Astrocyte (in vitro differentiated cells and primary cell): ENCODE results near the gene PDSS2.

Experiments used
- CTCF ChIP-seq: IDR thresholded peaks from 2 replicates; pipeline ENCODE4 v1.5.1; 2011; ENCODE audit warnings: low read depth, mild to moderate bottlenecking, inconsistent platforms, low read length, moderate library complexity; ENCODE audit not compliant: insufficient read depth
- EZH2 ChIP-seq: IDR thresholded peaks from 2 replicates; pipeline ENCODE4 v1.6.1; 2012; ENCODE audit warnings: mild to moderate bottlenecking, low read length, inconsistent platforms; ENCODE audit not compliant: insufficient read depth

GRCh38 chr6:107235511-107235910 lies 223.9 kb downstream of the PDSS2 start:
- TF ChIP-seq CTCF (no peak), EZH2 (no peak)
